Measurements from ENCODE around the gene ULBP3. TPM values are rescaled to one million over a fixed set of nuclear protein-coding genes. Genes with fewer than 3 reads are reported as not detected.

ULBP3 gene
- total RNA-seq, 1 donor from 2014 or later = 3.9 TPM

DNA sequence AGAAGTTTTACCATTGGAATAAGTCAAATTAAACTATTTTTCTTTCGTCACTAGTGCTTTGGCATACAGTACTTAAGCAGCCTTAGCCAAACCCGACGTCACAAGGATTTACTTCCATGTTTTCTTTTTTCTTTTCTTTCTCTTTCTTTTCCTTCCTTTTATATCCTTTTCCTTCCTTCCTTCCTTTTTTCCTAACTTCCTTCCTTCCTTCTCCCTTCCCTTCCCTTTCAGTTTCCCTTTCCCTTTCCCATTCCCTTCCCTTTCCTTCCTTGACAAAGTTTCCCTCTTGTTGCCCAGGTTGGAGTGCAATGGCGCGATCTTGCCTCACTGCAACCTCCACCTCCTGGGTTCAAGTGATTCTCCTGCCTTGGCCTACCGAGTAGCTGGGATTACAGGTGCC, 9.9 kb downstream of the ULBP3 start:
- no peak overlapping the region for H3K4me3 Mint-ChIP-seq
- Histone ChIP-seq H3K4me2 (no peak overlapping the region), H3K4me3 (no peak overlapping the region), H3F3A (ENCODE audit: low read depth) (no peaks in the 10 kb centered on the region), H3K27ac (no peak overlapping the region), H3K27me3 (peaks cover 18% of the 10 kb centered on the region), H3K79me2 (ENCODE audit: low read depth) (no peaks in the 10 kb centered on the region), H4K20me1 (ENCODE audit: low read depth) (no peaks in the 10 kb centered on the region), H3K9ac (no peak overlapping the region), H2AFZ (replicated peaks) (no peak overlapping the region), H3K36me3 (no peaks in the 10 kb centered on the region), H3K9me3 (ENCODE audit: low read depth) (no peaks in the 10 kb centered on the region), H3K4me1 (no peaks in the 10 kb centered on the region)
- peaks cover 14% of the 10 kb centered on the region for H3K9me3 Mint-ChIP-seq
- H3K4me1 Mint-ChIP-seq = no peaks in the 10 kb centered on the region
- TF ChIP-seq EZH2 (IDR thresholded peaks at IDR 0.05) (no peak), EZH2phosphoT487 (IDR thresholded peaks at IDR 0.05) (no peak)
- TF ChIP-seq, protein P1, sequence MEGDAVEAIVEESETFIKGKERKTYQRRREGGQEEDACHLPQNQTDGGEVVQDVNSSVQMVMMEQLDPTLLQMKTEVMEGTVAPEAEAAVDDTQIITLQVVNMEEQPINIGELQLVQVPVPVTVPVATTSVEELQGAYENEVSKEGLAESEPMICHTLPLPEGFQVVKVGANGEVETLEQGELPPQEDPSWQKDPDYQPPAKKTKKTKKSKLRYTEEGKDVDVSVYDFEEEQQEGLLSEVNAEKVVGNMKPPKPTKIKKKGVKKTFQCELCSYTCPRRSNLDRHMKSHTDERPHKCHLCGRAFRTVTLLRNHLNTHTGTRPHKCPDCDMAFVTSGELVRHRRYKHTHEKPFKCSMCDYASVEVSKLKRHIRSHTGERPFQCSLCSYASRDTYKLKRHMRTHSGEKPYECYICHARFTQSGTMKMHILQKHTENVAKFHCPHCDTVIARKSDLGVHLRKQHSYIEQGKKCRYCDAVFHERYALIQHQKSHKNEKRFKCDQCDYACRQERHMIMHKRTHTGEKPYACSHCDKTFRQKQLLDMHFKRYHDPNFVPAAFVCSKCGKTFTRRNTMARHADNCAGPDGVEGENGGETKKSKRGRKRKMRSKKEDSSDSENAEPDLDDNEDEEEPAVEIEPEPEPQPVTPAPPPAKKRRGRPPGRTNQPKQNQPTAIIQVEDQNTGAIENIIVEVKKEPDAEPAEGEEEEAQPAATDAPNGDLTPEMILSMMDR (IDR thresholded peaks at IDR 0.05) = no peak
- peaks cover 5% of the 10 kb centered on the region for H3K36me3 Mint-ChIP-seq
- H3K27me3 Mint-ChIP-seq (ENCODE audit: insufficient read depth, low read depth) = peaks cover 16% of the 10 kb centered on the region
- DNase-seq (ENCODE audit: low spot score) = no peak
- H3K27ac Mint-ChIP-seq = no peak overlapping the region

GRCh38 chr6:150058231-150058792, 10.6 kb downstream of the ULBP3 start:
- Mint-ChIP-seq H3K27me3 (ENCODE audit: insufficient read depth, low read depth) (peaks cover 22% of the 10 kb centered on the region), H3K27ac (no peak overlapping the region), H3K4me1 (no peaks in the 10 kb centered on the region), H3K4me3 (no peak overlapping the region), H3K9me3 (peaks cover 18% of the 10 kb centered on the region), H3K36me3 (peaks cover 3% of the 10 kb centered on the region)
- Histone ChIP-seq H3K36me3 (no peaks in the 10 kb centered on the region), H3F3A (ENCODE audit: low read depth) (no peaks in the 10 kb centered on the region), H3K27ac (no peak overlapping the region), H3K4me3 (no peak overlapping the region), H3K9ac (no peak overlapping the region), H3K4me1 (no peaks in the 10 kb centered on the region), H3K79me2 (ENCODE audit: low read depth) (no peaks in the 10 kb centered on the region), H2AFZ (replicated peaks) (no peak overlapping the region), H3K27me3 (peaks cover 25% of the 10 kb centered on the region), H3K4me2 (no peak overlapping the region), H3K9me3 (ENCODE audit: low read depth) (no peaks in the 10 kb centered on the region), H4K20me1 (ENCODE audit: low read depth) (no peaks in the 10 kb centered on the region)
- DNase-seq (ENCODE audit: low spot score) = no peak
- TF ChIP-seq, protein P1 (IDR thresholded peaks at IDR 0.05) = no peak
- no peak for TF ChIP-seq EZH2phosphoT487 (IDR thresholded peaks at IDR 0.05)
- TF ChIP-seq EZH2 (IDR thresholded peaks at IDR 0.05) = no peak

GRCh38 chr6:150057501-150057951, 11.4 kb downstream of the ULBP3 start:
- no peaks in the 10 kb centered on the region for H3K36me3 ChIP-seq
- H3K27me3 ChIP-seq = peaks cover 31% of the 10 kb centered on the region
- TF ChIP-seq EZH2 (IDR thresholded peaks at IDR 0.05) (no peak), EZH2phosphoT487 (IDR thresholded peaks at IDR 0.05) (no peak)
- TF ChIP-seq, protein P1 (IDR thresholded peaks at IDR 0.05) = no peak
- H3K27ac Mint-ChIP-seq = no peak overlapping the region
- no peaks in the 10 kb centered on the region for H3K4me1 Mint-ChIP-seq
- peaks cover 23% of the 10 kb centered on the region for H3K9me3 Mint-ChIP-seq
- no peak overlapping the region for H3K4me3 Mint-ChIP-seq
- H3K79me2 ChIP-seq (ENCODE audit: low read depth) = no peaks in the 10 kb centered on the region
- H3K4me2 ChIP-seq = no peak overlapping the region
- H2AFZ ChIP-seq (replicated peaks) = no peak overlapping the region
- no peaks in the 10 kb centered on the region for H3K9me3 ChIP-seq (ENCODE audit: low read depth)
- no peak overlapping the region for H3K27ac ChIP-seq
- no peaks in the 10 kb centered on the region for H3F3A ChIP-seq (ENCODE audit: low read depth)
- H4K20me1 ChIP-seq (ENCODE audit: low read depth) = no peaks in the 10 kb centered on the region
- no peak for DNase-seq (ENCODE audit: low spot score)
- H3K36me3 Mint-ChIP-seq = peaks cover 3% of the 10 kb centered on the region
- H3K27me3 Mint-ChIP-seq (ENCODE audit: insufficient read depth, low read depth) = peaks cover 26% of the 10 kb centered on the region
- H3K4me3 ChIP-seq = no peak overlapping the region
- H3K9ac ChIP-seq = no peak overlapping the region
- H3K4me1 ChIP-seq = no peaks in the 10 kb centered on the region
